HG03442 (cell line): Measurements from ENCODE around the gene COL4A1.

Experiments
- ATAC-seq: cut with Tn5 transposase; IDR thresholded peaks from one replicate; pipeline ENCODE4 v1.9.1; 2021; ENCODE audit warnings: mild to moderate bottlenecking, moderate library complexity; ENCODE audit not compliant: unreplicated experiment

COL4A1 gene

GRCh38 chr13:110244071-110244830, 62.7 kb downstream of the COL4A1 start:
- ATAC-seq, result no peak

GRCh38 chr13:110242615-110243014, 64.3 kb downstream of the COL4A1 start:
- ATAC-seq, result no peak

- ATAC-seq, result no peak
Measured at GRCh38 chr13:110240943-110241342, 66.0 kb downstream of the COL4A1 start.

- no peak for ATAC-seq
Measured at GRCh38 chr13:110240352-110240751, 66.6 kb downstream of the COL4A1 start.

GRCh38 chr13:110239280-110240125, 67.5 kb downstream of the COL4A1 start:
- ATAC-seq, result no peak

GRCh38 chr13:110238818-110239195, 68.2 kb downstream of the COL4A1 start:
- ATAC-seq, result no peak

- no peak for ATAC-seq
Measured at GRCh38 chr13:110237875-110238817, 68.8 kb downstream of the COL4A1 start.

GRCh38 chr13:110236831-110237261, 70.1 kb downstream of the COL4A1 start:
- ATAC-seq, result no peak

- no peak for ATAC-seq
Measured at GRCh38 chr13:110236431-110236830, 70.5 kb downstream of the COL4A1 start.

GRCh38 chr13:110234532-110234931, 72.4 kb downstream of the COL4A1 start:
- no peak for ATAC-seq

GRCh38 chr13:110233951-110234280, 73.0 kb downstream of the COL4A1 start:
- no peak for ATAC-seq

GRCh38 chr13:110233181-110233950, 73.6 kb downstream of the COL4A1 start:
- no peak for ATAC-seq

GRCh38 chr13:110232756-110233155, 74.2 kb downstream of the COL4A1 start:
- no peak for ATAC-seq

GRCh38 chr13:110232142-110232541, 74.8 kb downstream of the COL4A1 start:
- no peak for ATAC-seq

GRCh38 chr13:110231348-110232047, 75.5 kb downstream of the COL4A1 start:
- ATAC-seq, result no peak

- no peak for ATAC-seq
Measured at GRCh38 chr13:110230661-110231347, 76.2 kb downstream of the COL4A1 start.

- no peak for ATAC-seq
Measured at GRCh38 chr13:110229905-110230563, 76.9 kb downstream of the COL4A1 start.
